ENCODE measurements around the gene GSDME.

Gene GSDME

GRCh38 chr7:24754906-24755506 is 2.3 kb downstream of the GSDME start:
- Histone ChIP-seq H3K9me3 (ENCODE audit: insufficient read depth, low read depth, low read length) (no peaks in the 10 kb centered on the region), H3K4me1 (ENCODE audit: insufficient read depth, low read length) (peaks cover 7% of the 10 kb centered on the region; the same call in 1 of the 2 replicates), H3K4me3 (ENCODE audit: low read length) (no peak overlapping the region), H3K27ac (ENCODE audit: low read depth, low read length) (no peak overlapping the region), H3K36me3 (ENCODE audit: insufficient read depth, low read length) (no peaks in the 10 kb centered on the region), H3K9ac (ENCODE audit: low read depth, low read length) (no peak overlapping the region), H3K27me3 (ENCODE audit: insufficient read depth, low read length) (peaks cover 56% of the 10 kb centered on the region)
- 87% methylated on average over 3 of the region's 3 CpGs for WGBS

GRCh38 chr7:24752073-24752800 is 5.0 kb downstream of the GSDME start:
- H3K9me3 ChIP-seq (ENCODE audit: insufficient read depth, low read depth, low read length), result no peaks in the 10 kb centered on the region
- peaks cover 29% of the 10 kb centered on the region for H3K27me3 ChIP-seq (ENCODE audit: insufficient read depth, low read length)
- H3K36me3 ChIP-seq (ENCODE audit: insufficient read depth, low read length), result no peaks in the 10 kb centered on the region
- no peak overlapping the region for H3K27ac ChIP-seq (ENCODE audit: low read depth, low read length)
- H3K9ac ChIP-seq (ENCODE audit: low read depth, low read length), result no peak overlapping the region
- H3K4me1 ChIP-seq (ENCODE audit: insufficient read depth, low read length), result peaks cover 5% of the 10 kb centered on the region; the same call in 1 of the 2 replicates
- no peak overlapping the region for H3K4me3 ChIP-seq (ENCODE audit: low read length)
- WGBS, result 79% methylated on average over 3 of the region's 3 CpGs

GRCh38 chr7:24751484-24751883 is 5.8 kb downstream of the GSDME start:
- no peaks in the 10 kb centered on the region for H3K36me3 ChIP-seq (ENCODE audit: insufficient read depth, low read length)
- no peak overlapping the region for H3K27ac ChIP-seq (ENCODE audit: low read depth, low read length)
- no CpG with 5 or more reads among the region's 1 CpG for WGBS
- no peak overlapping the region for H3K4me3 ChIP-seq (ENCODE audit: low read length)
- H3K9ac ChIP-seq (ENCODE audit: low read depth, low read length), result no peak overlapping the region
- no peaks in the 10 kb centered on the region for H3K9me3 ChIP-seq (ENCODE audit: insufficient read depth, low read depth, low read length)
- peaks cover 22% of the 10 kb centered on the region for H3K27me3 ChIP-seq (ENCODE audit: insufficient read depth, low read length)
- H3K4me1 ChIP-seq (ENCODE audit: insufficient read depth, low read length), result peaks cover 4% of the 10 kb centered on the region; the same call in 1 of the 2 replicates

- 95% methylated on average over 3 of the region's 3 CpGs for WGBS
- H3K9ac ChIP-seq (ENCODE audit: low read depth, low read length), result no peak overlapping the region
- H3K9me3 ChIP-seq (ENCODE audit: insufficient read depth, low read depth, low read length), result no peaks in the 10 kb centered on the region
- H3K4me3 ChIP-seq (ENCODE audit: low read length), result no peak overlapping the region
- no peak overlapping the region for H3K27ac ChIP-seq (ENCODE audit: low read depth, low read length)
- H3K36me3 ChIP-seq (ENCODE audit: insufficient read depth, low read length), result no peaks in the 10 kb centered on the region
- no peaks in the 10 kb centered on the region for H3K4me1 ChIP-seq (ENCODE audit: insufficient read depth, low read length)
- H3K27me3 ChIP-seq (ENCODE audit: insufficient read depth, low read length), result peaks cover 12% of the 10 kb centered on the region
Measured at GRCh38 chr7:24750441-24751055, 6.7 kb downstream of the GSDME start.

- no peaks in the 10 kb centered on the region for H3K9me3 ChIP-seq (ENCODE audit: insufficient read depth, low read depth, low read length)
- H3K4me3 ChIP-seq (ENCODE audit: low read length), result no peak overlapping the region
- no peaks in the 10 kb centered on the region for H3K4me1 ChIP-seq (ENCODE audit: insufficient read depth, low read length)
- H3K27ac ChIP-seq (ENCODE audit: low read depth, low read length), result no peak overlapping the region
- 97% methylated on average over 2 of the region's 2 CpGs for WGBS
- no peaks in the 10 kb centered on the region for H3K27me3 ChIP-seq (ENCODE audit: insufficient read depth, low read length)
- H3K36me3 ChIP-seq (ENCODE audit: insufficient read depth, low read length), result no peaks in the 10 kb centered on the region
- H3K9ac ChIP-seq (ENCODE audit: low read depth, low read length), result no peak overlapping the region
Measured at GRCh38 chr7:24748521-24748920, 8.7 kb downstream of the GSDME start.

GRCh38 chr7:24745355-24745754 is 11.9 kb downstream of the GSDME start:
- Histone ChIP-seq H3K27me3 (ENCODE audit: insufficient read depth, low read length) (no peaks in the 10 kb centered on the region), H3K4me3 (ENCODE audit: low read length) (no peak overlapping the region), H3K9me3 (ENCODE audit: insufficient read depth, low read depth, low read length) (no peaks in the 10 kb centered on the region), H3K4me1 (ENCODE audit: insufficient read depth, low read length) (no peaks in the 10 kb centered on the region), H3K27ac (ENCODE audit: low read depth, low read length) (no peak overlapping the region), H3K36me3 (ENCODE audit: insufficient read depth, low read length) (no peaks in the 10 kb centered on the region), H3K9ac (ENCODE audit: low read depth, low read length) (no peak overlapping the region)

GRCh38 chr7:24743471-24743870 is 13.8 kb downstream of the GSDME start:
- no peaks in the 10 kb centered on the region for H3K4me1 ChIP-seq (ENCODE audit: insufficient read depth, low read length)
- no peaks in the 10 kb centered on the region for H3K36me3 ChIP-seq (ENCODE audit: insufficient read depth, low read length)
- H3K27ac ChIP-seq (ENCODE audit: low read depth, low read length), result no peak overlapping the region
- no peak overlapping the region for H3K9ac ChIP-seq (ENCODE audit: low read depth, low read length)
- peaks cover 3% of the 10 kb centered on the region; the same call in 1 of the 2 replicates for H3K9me3 ChIP-seq (ENCODE audit: insufficient read depth, low read depth, low read length)
- 91% methylated on average over 6 of the region's 6 CpGs for WGBS
- no peak overlapping the region for H3K4me3 ChIP-seq (ENCODE audit: low read length)
- no peaks in the 10 kb centered on the region for H3K27me3 ChIP-seq (ENCODE audit: insufficient read depth, low read length)

GRCh38 chr7:24742506-24743162 is 14.6 kb downstream of the GSDME start:
- Histone ChIP-seq H3K27me3 (ENCODE audit: insufficient read depth, low read length) (no peaks in the 10 kb centered on the region), H3K4me1 (ENCODE audit: insufficient read depth, low read length) (no peaks in the 10 kb centered on the region), H3K4me3 (ENCODE audit: low read length) (no peak overlapping the region), H3K9me3 (ENCODE audit: insufficient read depth, low read depth, low read length) (peaks cover 6% of the 10 kb centered on the region; the same call in 1 of the 2 replicates), H3K27ac (ENCODE audit: low read depth, low read length) (no peak overlapping the region), H3K9ac (ENCODE audit: low read depth, low read length) (no peak overlapping the region), H3K36me3 (ENCODE audit: insufficient read depth, low read length) (no peaks in the 10 kb centered on the region)
- WGBS, result 93% methylated on average over 9 of the region's 9 CpGs

- H3K27me3 ChIP-seq (ENCODE audit: insufficient read depth, low read length), result no peaks in the 10 kb centered on the region
- no peak overlapping the region for H3K27ac ChIP-seq (ENCODE audit: low read depth, low read length)
- H3K4me3 ChIP-seq (ENCODE audit: low read length), result no peak overlapping the region
- H3K9me3 ChIP-seq (ENCODE audit: insufficient read depth, low read depth, low read length), result peaks cover 6% of the 10 kb centered on the region; the same call in 1 of the 2 replicates
- no peak overlapping the region for H3K9ac ChIP-seq (ENCODE audit: low read depth, low read length)
- H3K4me1 ChIP-seq (ENCODE audit: insufficient read depth, low read length), result no peaks in the 10 kb centered on the region
- H3K36me3 ChIP-seq (ENCODE audit: insufficient read depth, low read length), result no peaks in the 10 kb centered on the region
- WGBS, result 89% methylated on average over 13 of the region's 14 CpGs
Measured at GRCh38 chr7:24741679-24742505, 15.4 kb downstream of the GSDME start.

- no peak overlapping the region for H3K4me3 ChIP-seq (ENCODE audit: low read length)
- peaks cover 6% of the 10 kb centered on the region; the same call in 1 of the 2 replicates for H3K9me3 ChIP-seq (ENCODE audit: insufficient read depth, low read depth, low read length)
- H3K27ac ChIP-seq (ENCODE audit: low read depth, low read length), result no peak overlapping the region
- no peaks in the 10 kb centered on the region for H3K27me3 ChIP-seq (ENCODE audit: insufficient read depth, low read length)
- 95% methylated on average over 9 of the region's 9 CpGs for WGBS
- H3K4me1 ChIP-seq (ENCODE audit: insufficient read depth, low read length), result no peaks in the 10 kb centered on the region
- H3K36me3 ChIP-seq (ENCODE audit: insufficient read depth, low read length), result no peaks in the 10 kb centered on the region
- H3K9ac ChIP-seq (ENCODE audit: low read depth, low read length), result no peak overlapping the region
Measured at GRCh38 chr7:24740871-24741270, 16.4 kb downstream of the GSDME start.

Measured in HUES64 (cell line).